Measurements from ENCODE around the gene CALCOCO1.
"Not testable (repeated sequence)": the region's sequence is repeated elsewhere in the genome, so short reads cannot be mapped to it uniquely, and the experiment has no call there.

Gene CALCOCO1

GRCh38 chr12:53733051-53733806 lies 6.0 kb upstream of the CALCOCO1 start:
- DNase-seq, result no peak

- no peak for DNase-seq
Observed at GRCh38 chr12:53729644-53730043, 2.4 kb upstream of the CALCOCO1 start.

- no peak for DNase-seq
Observed at GRCh38 chr12:53728206-53728605, 954 bp upstream of the CALCOCO1 start.

GRCh38 chr12:53726946-53727309 lies 324 bp downstream of the CALCOCO1 start:
- no peak for DNase-seq

GRCh38 chr12:53726341-53726740 lies 911 bp downstream of the CALCOCO1 start:
- no peak for DNase-seq

- no peak for DNase-seq
Observed at GRCh38 chr12:53725824-53726223, 1.4 kb downstream of the CALCOCO1 start.

- no peak for DNase-seq
Observed at GRCh38 chr12:53722450-53723041, 4.7 kb downstream of the CALCOCO1 start.

- DNase-seq, result no peak
Observed at GRCh38 chr12:53720946-53721345, 6.3 kb downstream of the CALCOCO1 start.

GRCh38 chr12:53719649-53720048 lies 7.6 kb downstream of the CALCOCO1 start:
- DNase-seq, result no peak

- not testable (repeated sequence) for DNase-seq
Observed at GRCh38 chr12:53718567-53718966, 8.7 kb downstream of the CALCOCO1 start.

- no peak for DNase-seq
Observed at GRCh38 chr12:53717319-53717718, 9.9 kb downstream of the CALCOCO1 start.

- no peak for DNase-seq
Observed at GRCh38 chr12:53714004-53714403, 13.2 kb downstream of the CALCOCO1 start.

GRCh38 chr12:53713516-53713915 lies 13.7 kb downstream of the CALCOCO1 start:
- DNase-seq, result no peak

- DNase-seq, result no peak
Observed at GRCh38 chr12:53712059-53712643, 15.1 kb downstream of the CALCOCO1 start.

- DNase-seq, result no peak
Observed at GRCh38 chr12:53710091-53710490, 17.2 kb downstream of the CALCOCO1 start.

GRCh38 chr12:53709671-53710070 lies 17.6 kb downstream of the CALCOCO1 start:
- no peak for DNase-seq

- no peak for DNase-seq
Observed at GRCh38 chr12:53706080-53706479, 21.2 kb downstream of the CALCOCO1 start.

GRCh38 chr12:53703756-53704155 lies 23.5 kb downstream of the CALCOCO1 start:
- no peak for DNase-seq

- DNase-seq, result peak; percentile 66
Observed at GRCh38 chr12:53701518-53702264, 25.6 kb downstream of the CALCOCO1 start.

- no peak for DNase-seq
Observed at GRCh38 chr12:53700567-53700966, 26.7 kb downstream of the CALCOCO1 start.

GRCh38 chr12:53699678-53700025 lies 27.6 kb downstream of the CALCOCO1 start:
- no peak for DNase-seq

- DNase-seq, result no peak
Observed at GRCh38 chr12:53698948-53699677, 28.1 kb downstream of the CALCOCO1 start.
